WTC11 (cell line): ENCODE data around the gene IGFBP5. TPM values are rescaled to one million over a fixed set of nuclear protein-coding genes. Genes with fewer than 3 reads are reported as not detected.

Experiments
- ATAC-seq: fragments of 200-7000 bp; cut with Tn5 transposase; 2 replicates; pipeline ENCODE4 v1.10.0; 2021; ENCODE audit warnings: mild to moderate bottlenecking, moderate library complexity
- CTCF ChIA-PET: fragments of 300-600 bp; sonication (Branson Sonifier 250); formaldehyde crosslinking; loops from one replicate; lab custom pipeline; 2021; ENCODE audit warnings: antibody characterized with exemption; lab: Charles Lee
- POLR2A ChIA-PET: fragments of 350-600 bp; sonication (Branson Sonifier 250); formaldehyde crosslinking; loops from one replicate; lab custom pipeline; 2021; ENCODE audit warnings: antibody characterized with exemption; lab: Charles Lee
- DNase-seq: peaks from one replicate; pipeline ENCODE4 v3.0.0; 2021; ENCODE audit warnings: low spot score
- H3K27ac Mint-ChIP-seq: 2 replicates; pipeline ENCODE4 v1.8.0; 2021; ENCODE audit warnings: mixed read lengths
- H3K27me3 Mint-ChIP-seq: 2 replicates; pipeline ENCODE4 v1.8.0; 2021; ENCODE audit warnings: low read depth, mild to moderate bottlenecking, moderate library complexity, mixed read lengths
- H3K36me3 Mint-ChIP-seq: 2 replicates; pipeline ENCODE4 v1.8.0; 2021; ENCODE audit warnings: mixed read lengths
- H3K4me1 Mint-ChIP-seq: 2 replicates; pipeline ENCODE4 v1.8.0; 2022; ENCODE audit warnings: mixed read lengths
- H3K4me3 Mint-ChIP-seq: 2 replicates; pipeline ENCODE4 v1.8.0; 2021; ENCODE audit warnings: mild to moderate bottlenecking, moderate library complexity, mixed read lengths
- H3K9me3 Mint-ChIP-seq: 2 replicates; pipeline ENCODE4 v1.8.0; 2021; ENCODE audit warnings: mixed read lengths
- ATF6 ChIP-seq: sonication (generic); formaldehyde crosslinking; IDR thresholded peaks from 2 replicates; pipeline ENCODE4 v1.8.1; 2023; ENCODE audit warnings: mild to moderate bottlenecking, missing genetic modification reagents
- CBFB ChIP-seq: sonication (generic); formaldehyde crosslinking; IDR thresholded peaks from 2 replicates; pipeline ENCODE4 v1.8.1; 2022; ENCODE audit warnings: mild to moderate bottlenecking, low read depth, missing genetic modification reagents
- CREM ChIP-seq: sonication (generic); formaldehyde crosslinking; IDR thresholded peaks from 2 replicates; pipeline ENCODE4 v1.8.1; 2022; ENCODE audit warnings: mild to moderate bottlenecking, missing genetic modification reagents, moderate library complexity
- EMX1 ChIP-seq: fragments of 250-450 bp; sonication (Bioruptor Pico); IDR thresholded peaks from 2 replicates; pipeline ENCODE4 v1.8.0; 2021; ENCODE audit warnings: mild to moderate bottlenecking
- ERG ChIP-seq: fragments of 250-450 bp; sonication (Bioruptor Pico); IDR thresholded peaks from 2 replicates; pipeline ENCODE4 v1.8.0; 2021; ENCODE audit warnings: mild to moderate bottlenecking
- FOXJ3 ChIP-seq: sonication (generic); formaldehyde crosslinking; IDR thresholded peaks from 2 replicates; pipeline ENCODE4 v1.9.0; 2021; ENCODE audit warnings: missing genetic modification reagents, mild to moderate bottlenecking, borderline replicate concordance
- HMGXB4 ChIP-seq: sonication (generic); formaldehyde crosslinking; IDR thresholded peaks from 2 replicates; pipeline ENCODE4 v1.8.1; 2023; ENCODE audit warnings: mild to moderate bottlenecking, moderate library complexity, missing genetic modification reagents
- MAX ChIP-seq: sonication (generic); formaldehyde crosslinking; IDR thresholded peaks from 2 replicates; pipeline ENCODE4 v1.8.0; 2022; ENCODE audit warnings: mild to moderate bottlenecking, missing genetic modification reagents
- NFATC4 ChIP-seq: fragments of 250-450 bp; sonication (Bioruptor Pico); IDR thresholded peaks from 2 replicates; pipeline ENCODE4 v1.9.0; 2021; ENCODE audit warnings: mild to moderate bottlenecking
- NR1H2 ChIP-seq: sonication (generic); formaldehyde crosslinking; IDR thresholded peaks from 2 replicates; pipeline ENCODE4 v1.9.0; 2021; ENCODE audit warnings: mild to moderate bottlenecking, moderate library complexity, missing genetic modification reagents
- NR2C2 ChIP-seq: sonication (generic); formaldehyde crosslinking; IDR thresholded peaks from 2 replicates; pipeline ENCODE4 v1.8.0; 2022; ENCODE audit warnings: mild to moderate bottlenecking, missing genetic modification reagents
- PRDM15 ChIP-seq: sonication (generic); formaldehyde crosslinking; IDR thresholded peaks from 2 replicates; pipeline ENCODE4 v1.8.0; 2022; ENCODE audit warnings: missing genetic modification reagents
- SMAD3 ChIP-seq: sonication (generic); formaldehyde crosslinking; IDR thresholded peaks from 2 replicates; pipeline ENCODE4 v1.8.0; 2022; ENCODE audit warnings: missing genetic modification reagents, mild to moderate bottlenecking, borderline replicate concordance
- SOX15 ChIP-seq: fragments of 250-450 bp; sonication (Bioruptor Pico); IDR thresholded peaks from 2 replicates; pipeline ENCODE4 v1.9.0; 2021; ENCODE audit warnings: mild to moderate bottlenecking
- TEAD4 ChIP-seq: sonication (generic); formaldehyde crosslinking; IDR thresholded peaks from 2 replicates; pipeline ENCODE4 v1.8.0; 2022; ENCODE audit warnings: mild to moderate bottlenecking, missing genetic modification reagents
- USF1 ChIP-seq: sonication (generic); formaldehyde crosslinking; IDR thresholded peaks from 2 replicates; pipeline ENCODE4 v1.8.0; 2022; ENCODE audit warnings: mild to moderate bottlenecking, missing genetic modification reagents
- ZBTB21 ChIP-seq: sonication (generic); formaldehyde crosslinking; IDR thresholded peaks from 2 replicates; pipeline ENCODE4 v1.8.1; 2023; ENCODE audit warnings: mild to moderate bottlenecking, missing genetic modification reagents, borderline replicate concordance
- ZBTB43 ChIP-seq: sonication (generic); formaldehyde crosslinking; IDR thresholded peaks from 2 replicates; pipeline ENCODE4 v1.8.1; 2023; ENCODE audit warnings: mild to moderate bottlenecking, missing genetic modification reagents
- ZNF416 ChIP-seq: fragments of 250-450 bp; sonication (Bioruptor Pico); IDR thresholded peaks from 2 replicates; pipeline ENCODE4 v1.9.0; 2021; ENCODE audit warnings: mild to moderate bottlenecking, inconsistent platforms
- total RNA-seq: library from RNA; stranded (reverse); gene quantifications from 3 replicates; pipeline ENCODE4 v1.2.3, GENCODE V29; 2021

IGFBP5 gene
- total RNA-seq, 1 experiment from 2014 or later, result 5.3 TPM

GRCh38 chr2:216654528-216655052 lies 40.8 kb downstream of the IGFBP5 start:
- POLR2A ChIA-PET, result no interaction called here
- Mint-ChIP-seq H3K4me3 (no peak overlapping the region), H3K4me1 (peaks cover 78% of the 10 kb centered on the region)
- no peak for ATAC-seq
- DNase-seq, result no peak
- no peak for TF ChIP-seq NR1H2 (CRISPR knock-in tag)
- TF ChIP-seq ZBTB21 (CRISPR knock-in tag), result no peak
- TF ChIP-seq SOX15 (CRISPR knock-in tag), result no peak
- no peak for TF ChIP-seq PRDM15 (CRISPR knock-in tag)
- no peak for TF ChIP-seq NFATC4 (CRISPR knock-in tag)
- TF ChIP-seq TEAD4 (CRISPR knock-in tag), result no peak
- no peak for TF ChIP-seq CBFB
- no peak for TF ChIP-seq CREM (CRISPR knock-in tag)
- no peak for TF ChIP-seq HMGXB4 (CRISPR knock-in tag)
- no peak for TF ChIP-seq NR2C2 (CRISPR knock-in tag)
- no peak for TF ChIP-seq ATF6 (CRISPR knock-in tag)
- no peak for TF ChIP-seq FOXJ3 (CRISPR knock-in tag)
- TF ChIP-seq ERG (CRISPR knock-in tag), result no peak
- TF ChIP-seq ZBTB43 (CRISPR knock-in tag), result no peak
- no peak for TF ChIP-seq MAX (CRISPR knock-in tag)
- TF ChIP-seq SMAD3 (CRISPR knock-in tag), result no peak
- no peak for TF ChIP-seq USF1 (CRISPR knock-in tag)
- no peak for TF ChIP-seq ZNF416 (CRISPR knock-in tag)
- TF ChIP-seq EMX1 (CRISPR knock-in tag), result no peak
- TF ChIP-seq, all 79 proteins: peak for 0
- Mint-ChIP-seq H3K36me3 (peaks cover 54% of the 10 kb centered on the region), H3K9me3 (no peaks in the 10 kb centered on the region), H3K27me3 (no peaks in the 10 kb centered on the region), H3K27ac (0 out of 2 replicates have a peak overlapping the region, but pooled peaks have one; percentile 11)
- CTCF ChIA-PET, result interaction anchor here (1.0 to 2.3 kb wide), 5 partner anchors 7 to 138 kb away, joined by 3 to 10 read pairs (median 5); no protein-coding TSS in a partner anchor
